Motor neuron (in vitro differentiated cells): ENCODE data around the gene CD19. TPM values are rescaled to one million over a fixed set of nuclear protein-coding genes. Genes with fewer than 3 reads are reported as not detected.
"Not testable (repeated sequence)": the region's sequence is repeated elsewhere in the genome, so short reads cannot be mapped to it uniquely, and the experiment has no call there.

ENCODE experiments used
- ATAC-seq, 8 experiments: fragments of 200-7000 bp; cut with Tn5 transposase; replicated peaks in 6 of 8; 2 replicates each; pipeline ENCODE4 v1.8.0; 2021; ENCODE audit warnings: mild to moderate bottlenecking in 8 of 8, moderate library complexity in 8 of 8
- H3K27ac ChIP-seq, 2 donors: fragments of 250-450 bp; sonication (Bioruptor Pico); 2 replicates each; pipeline ENCODE4 v1.9.0; 2021; ENCODE audit warnings: antibody characterized with exemption in 2 of 2, mild to moderate bottlenecking in 2 of 2, moderate library complexity in 1 of 2
- H3K4me1 ChIP-seq, 2 donors: fragments of 250-450 bp; sonication (Bioruptor Pico); replicated peaks in 1 of 2; 2 replicates each; pipeline ENCODE4 v1.6.1; 2021; ENCODE audit warnings: antibody characterized with exemption in 2 of 2, mild to moderate bottlenecking in 2 of 2, moderate library complexity in 1 of 2
- H3K4me3 ChIP-seq, 5 donors: fragments of 250-450 bp; sonication (Bioruptor Pico); 2 replicates each; pipeline ENCODE4 v1.9.0; 2021; ENCODE audit warnings: antibody characterized with exemption in 5 of 5, mild to moderate bottlenecking in 5 of 5, moderate library complexity in 4 of 5
- WGBS, 10 experiments: fragments of 450-650 bp; shearing (Covaris generic); methylation state at CpG; one replicate each; pipeline ENCODE4 v1.0.0; 2022; 5-methylcytosine and 5-hydroxymethylcytosine counted together
- in situ Hi-C, 9 experiments: fragments of 400-800 bp; cut with MboI; loops; one replicate each; pipeline ENCODE4 v1.15.0; 2021; ENCODE audit warnings: low sequenced_read_pairs in 9 of 9, low pct_unique_long_range_greater_than_20kb in 2 of 9; ENCODE audit not compliant: unreplicated experiment in 9 of 9
- total RNA-seq, 8 experiments: library from RNA; unstranded; fragments of 300-600 nt; gene quantifications; 2 replicates each; pipeline versions ENCODE4 v1.2.3 to v1.2.4, GENCODE V29; 2022

The CD19 gene
- total RNA-seq, 8 experiments from 2014 or later, result 0.13 to 0.56 (median 0.31) TPM; not detected in 4

DNA sequence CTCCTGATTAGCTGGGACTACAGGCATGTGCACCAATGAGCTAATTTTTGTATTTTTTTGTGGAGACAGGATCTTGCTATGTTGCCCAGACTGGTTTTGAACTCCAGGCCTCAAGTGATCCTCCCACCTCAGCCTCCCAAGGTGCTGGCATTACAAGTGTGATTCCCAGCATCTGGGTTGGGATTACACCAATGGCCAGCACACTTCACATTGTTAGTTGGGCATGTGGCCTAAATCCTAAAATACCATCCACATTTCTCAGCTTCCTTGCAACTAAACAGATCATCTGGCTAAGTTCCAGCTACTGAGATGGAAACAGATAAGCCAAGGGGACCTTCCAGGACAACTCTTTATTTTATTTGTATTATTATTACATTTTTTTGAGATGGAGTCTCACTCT lies 16.6 kb upstream of the CD19 start:
- Histone ChIP-seq H3K4me3 (no peak overlapping the region), H3K4me1 (no peaks in the 10 kb centered on the region), H3K27ac (no peak overlapping the region)
- ATAC-seq, result no peak
- in situ Hi-C loops, result no loop called here

DNA sequence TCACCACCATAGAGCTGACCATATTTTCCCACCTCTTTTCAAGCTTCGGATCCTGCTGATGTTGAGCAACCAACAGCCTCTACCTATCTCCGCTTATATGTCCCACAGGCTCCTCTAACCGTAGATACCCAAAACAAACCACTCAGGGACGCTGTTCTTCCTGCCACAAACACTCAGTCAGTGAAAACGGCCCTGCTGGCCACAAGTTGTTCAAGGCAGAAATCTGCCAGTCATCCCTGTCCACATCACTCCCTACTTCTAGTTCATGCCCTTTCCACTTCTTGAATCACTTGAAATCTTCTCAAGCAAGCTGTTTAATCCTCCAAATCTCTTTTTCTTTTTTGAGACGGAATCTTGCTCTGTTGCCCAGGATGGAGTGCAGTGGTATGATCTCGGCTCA lies 14.7 kb upstream of the CD19 start:
- Histone ChIP-seq H3K4me1 (no peaks in the 10 kb centered on the region), H3K27ac (no peak overlapping the region), H3K4me3 (no peak overlapping the region)
- no peak for ATAC-seq
- WGBS, 10 experiments, result 80 to 100% (median 100%) methylated on average over 1 to 6 of the region's 7 CpGs; no CpG with 5 or more reads in 1 of the 10 experiments
- in situ Hi-C loops, result no loop called here

DNA sequence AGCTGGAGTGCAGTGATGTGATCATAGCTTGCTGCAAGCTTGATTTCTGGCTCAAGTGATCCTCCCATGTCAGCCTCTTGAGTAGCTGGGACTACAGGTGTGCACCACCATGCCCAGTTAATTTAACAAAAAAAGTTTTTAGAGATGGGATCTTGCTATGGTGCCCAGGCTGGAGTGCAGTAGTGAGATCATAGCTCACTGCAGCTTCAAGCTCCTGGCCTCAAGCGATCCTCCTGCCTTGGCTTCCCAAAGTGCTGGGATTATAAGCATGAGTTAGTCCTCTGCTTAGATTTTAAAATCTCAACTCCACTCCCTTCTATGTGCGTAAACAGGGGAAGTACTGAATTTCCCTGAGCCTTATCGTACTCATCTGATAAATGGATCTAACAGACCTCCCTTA lies 13.1 kb upstream of the CD19 start:
- 80 to 100% (median 100%) methylated on average over 1 to 2 of the region's 3 CpGs; no CpG with 5 or more reads in 3 of the 10 experiments for WGBS, 10 experiments
- ATAC-seq, result no peak
- in situ Hi-C loops, result no loop called here
- no peak overlapping the region for H3K4me3 ChIP-seq
- no peak overlapping the region for H3K27ac ChIP-seq
- H3K4me1 ChIP-seq, result no peaks in the 10 kb centered on the region

DNA sequence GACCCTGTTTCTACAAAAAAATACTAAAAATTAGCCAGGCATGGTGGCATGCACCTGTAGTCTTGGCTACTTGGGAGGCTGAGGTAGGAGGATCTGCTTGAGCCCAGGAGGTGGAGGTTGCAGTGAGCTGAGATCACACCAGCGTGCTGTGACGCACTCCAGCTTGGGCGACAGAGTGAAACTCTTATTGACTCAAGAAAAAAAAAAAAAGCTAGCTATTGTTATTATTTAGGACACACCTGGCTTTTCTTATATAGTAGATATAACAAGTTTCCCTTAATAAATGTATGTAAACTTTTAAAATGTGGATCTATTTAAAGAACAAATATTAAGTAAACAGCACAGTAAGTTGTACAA lies 8.6 kb upstream of the CD19 start:
- no peak for ATAC-seq
- no peak overlapping the region for H3K27ac ChIP-seq
- WGBS, 10 experiments, result 96 to 100% (median 100%) methylated on average over 1 to 3 of the region's 3 CpGs; no CpG with 5 or more reads in 4 of the 10 experiments
- no peak overlapping the region for H3K4me3 ChIP-seq
- in situ Hi-C loops, result loop anchor here in 1 of 9 experiments (10.0 kb wide), 1 partner anchor 58 kb away; the partner anchor contains the start of gene SH2B1
- H3K4me1 ChIP-seq, result peaks cover 5 to 7% of the 10 kb centered on the region in 2 donors

DNA sequence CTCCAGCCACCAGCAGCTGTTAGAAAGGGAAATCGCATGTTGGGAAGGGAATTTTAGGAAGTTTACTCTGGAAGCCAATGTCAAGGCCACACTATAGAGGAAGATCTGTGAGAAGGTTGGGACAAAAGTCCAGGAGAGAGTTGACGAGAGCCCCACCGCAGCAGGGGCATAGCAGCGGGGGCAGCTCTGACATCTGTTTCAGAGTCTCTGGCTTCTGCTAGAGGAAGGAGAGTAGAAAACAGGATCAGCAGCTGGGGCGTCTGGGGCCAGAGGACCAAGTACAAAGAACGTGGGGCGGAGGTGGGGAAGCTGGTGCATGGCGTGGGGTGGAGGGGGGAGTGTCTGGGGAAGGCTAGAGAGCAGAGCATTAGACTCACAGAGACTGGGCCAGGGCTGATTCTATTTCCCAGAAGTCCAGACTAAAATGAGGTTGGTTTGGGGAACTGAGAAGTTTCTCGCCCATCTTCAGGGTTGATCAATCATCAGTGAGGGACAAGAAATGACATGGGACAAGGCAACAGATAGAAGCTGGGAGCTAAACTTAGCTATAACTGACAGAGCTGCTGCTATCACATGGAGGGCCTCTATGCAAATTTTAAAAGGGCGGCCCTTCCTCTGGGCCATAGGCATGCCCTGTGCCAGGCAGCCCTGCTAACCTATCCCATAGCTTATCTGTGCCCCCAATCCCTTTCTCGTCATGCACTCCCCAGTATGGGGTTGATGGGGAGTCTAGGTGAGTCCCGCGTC lies 7.9 kb upstream of the CD19 start:
- H3K4me3 ChIP-seq, result peak overlapping the region; percentile 65 to 98 (median 79)
- WGBS, 10 experiments, result 45 to 100% (median 73%) methylated on average over 1 to 4 of the region's 13 CpGs; no CpG with 5 or more reads in 2 of the 10 experiments
- H3K4me1 ChIP-seq, result peaks cover 5 to 7% of the 10 kb centered on the region in 2 donors
- in situ Hi-C loops, result loop anchor here in 1 of 9 experiments (10.0 kb wide), 1 partner anchor 59 kb away; the partner anchor contains the start of gene SH2B1
- peak in 1 of 8 experiments; percentile 9 for ATAC-seq
- H3K27ac ChIP-seq, result no peak overlapping the region

DNA sequence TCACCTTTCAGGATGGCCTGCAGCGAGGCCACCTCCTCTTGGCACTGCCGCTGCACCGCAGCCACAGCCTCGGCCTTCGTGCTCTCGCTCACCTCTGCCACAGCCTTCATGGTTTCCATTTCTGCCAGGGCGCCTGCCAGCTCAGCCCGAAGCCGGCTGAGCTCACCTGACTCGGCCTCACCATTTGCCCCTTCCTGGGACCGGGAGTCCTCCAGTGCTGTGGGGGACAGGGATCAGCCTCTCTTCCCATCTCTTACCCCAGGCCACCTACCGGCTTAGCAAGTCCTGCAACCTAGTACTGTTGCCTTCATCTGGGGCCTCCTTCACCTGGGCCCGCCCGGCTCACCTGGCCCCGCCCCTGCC lies 7.4 kb upstream of the CD19 start:
- ATAC-seq, result peak in 1 of 8 experiments; percentile 0
- Histone ChIP-seq H3K4me1 (peaks cover 5 to 7% of the 10 kb centered on the region in 2 donors), H3K4me3 (peak overlapping the region; percentile 65 to 98 (median 79)), H3K27ac (no peak overlapping the region)
- WGBS, 10 experiments, result 40% methylated on average over 2 of the region's 15 CpGs; no CpG with 5 or more reads in 9 of the 10 experiments
- in situ Hi-C loops, result loop anchor here in 1 of 9 experiments (10.0 kb wide), 1 partner anchor 60 kb away; the partner anchor contains the start of gene SH2B1

DNA sequence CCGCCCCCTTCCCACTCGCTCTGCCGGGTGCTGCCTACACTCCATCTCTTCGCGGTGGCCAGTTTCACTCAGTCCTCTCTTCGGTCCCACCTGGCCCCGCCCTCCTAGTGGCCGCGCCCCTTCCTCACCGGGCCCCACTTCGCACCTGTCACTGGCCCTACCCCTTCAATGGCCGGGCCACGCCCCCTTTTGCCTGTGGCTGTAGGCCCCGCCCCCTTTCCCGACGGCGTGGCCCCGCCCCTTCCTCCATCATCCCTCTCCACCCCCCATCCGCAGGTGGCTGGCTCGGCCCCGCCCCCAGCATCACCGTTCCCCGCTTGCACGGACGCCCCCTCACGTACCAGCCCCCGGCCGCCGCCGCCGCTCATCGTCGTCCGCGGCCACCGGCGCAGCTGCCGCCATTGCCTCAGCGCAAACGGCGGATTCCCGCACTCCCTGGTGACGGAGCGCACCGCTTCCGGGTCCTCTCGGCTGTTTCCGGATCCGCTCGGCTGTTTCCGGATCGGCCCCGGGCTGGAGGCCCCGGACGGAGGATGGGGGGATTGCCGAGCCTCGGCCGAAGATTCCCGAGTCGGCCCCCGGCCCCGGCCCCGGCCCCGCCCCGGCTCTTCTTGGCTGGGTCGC lies 6.9 kb upstream of the CD19 start, which contains the start of gene RABEP2:
Gene RABEP2 (minus strand): TSS at position 477 of the 624 bp plus-strand sequence. CDS start 75 bp downstream, at position 402.
- WGBS, 10 experiments, result 0% methylated on average over 1 of the region's 66 CpGs; no CpG with 5 or more reads in 9 of the 10 experiments
- in situ Hi-C loops, result loop anchor here in 1 of 9 experiments (10.0 kb wide), 1 partner anchor 60 kb away; the partner anchor contains the start of gene SH2B1

DNA sequence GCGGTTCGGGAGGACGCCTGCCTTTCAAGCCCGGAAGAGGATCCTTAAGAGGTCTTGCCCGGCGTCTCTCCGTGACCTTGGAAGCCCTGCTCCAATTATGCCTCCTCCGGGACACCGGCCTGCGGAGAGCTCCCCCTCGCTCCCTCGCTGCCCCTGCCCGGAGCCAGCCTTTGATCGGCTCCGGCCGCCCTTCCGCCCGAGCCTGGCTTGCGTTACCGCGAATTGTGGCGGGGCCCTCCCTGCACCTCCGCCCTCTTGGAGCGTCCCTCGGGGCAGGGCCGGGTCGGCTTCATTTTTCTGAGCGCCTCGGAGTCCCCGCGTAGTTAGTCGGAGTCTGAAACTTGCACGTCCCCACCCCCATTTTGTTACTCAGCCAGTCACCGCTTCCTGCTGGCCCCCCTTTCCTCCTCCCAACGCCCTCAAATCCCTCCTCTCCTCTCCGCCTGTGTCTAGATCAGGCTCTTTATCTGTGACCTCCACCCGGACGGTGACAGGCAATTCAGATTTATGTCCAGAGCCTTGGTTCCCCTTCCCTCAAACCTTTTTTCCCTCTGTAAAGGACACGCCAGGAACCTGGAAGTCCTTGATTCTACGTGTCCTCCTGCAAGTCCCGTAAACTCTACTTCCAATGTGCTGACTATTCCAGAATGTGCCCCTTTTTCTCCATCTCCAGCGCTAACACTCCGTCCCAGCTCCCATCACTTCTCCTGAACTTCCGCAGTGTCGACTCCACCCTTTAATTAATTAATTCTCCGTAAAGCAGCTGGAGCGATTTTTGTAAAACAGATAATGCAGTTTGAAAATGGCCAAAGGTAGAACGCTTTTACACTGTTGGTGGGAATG lies 6.2 kb upstream of the CD19 start:
- ATAC-seq, result peak; percentile 63 to 84 (median 72)
- in situ Hi-C loops, result loop anchor here in 1 of 9 experiments (10.0 kb wide), 1 partner anchor 61 kb away; the partner anchor contains the start of gene SH2B1
- peak overlapping the region; percentile 65 to 98 (median 79) for H3K4me3 ChIP-seq
- H3K4me1 ChIP-seq, result peaks cover 5 to 7% of the 10 kb centered on the region in 2 donors
- WGBS, 10 experiments, result 0 to 20% (median 5%) methylated on average over 1 to 13 of the region's 48 CpGs; no CpG with 5 or more reads in 1 of the 10 experiments
- H3K27ac ChIP-seq, result peak overlapping the region; percentile 89 to 92

More for the DNA sequence above, 6.9 kb upstream of the CD19 start, which contains the start of gene RABEP2:
- peak; percentile 83 to 96 (median 90) for ATAC-seq
- Histone ChIP-seq H3K27ac (peak within 1 kb of the TSS; percentile 89 to 92), H3K4me1 (peaks cover 5 to 7% of the 10 kb centered on the region in 2 donors), H3K4me3 (peak within 1 kb of the TSS; percentile 65 to 98 (median 79))

DNA sequence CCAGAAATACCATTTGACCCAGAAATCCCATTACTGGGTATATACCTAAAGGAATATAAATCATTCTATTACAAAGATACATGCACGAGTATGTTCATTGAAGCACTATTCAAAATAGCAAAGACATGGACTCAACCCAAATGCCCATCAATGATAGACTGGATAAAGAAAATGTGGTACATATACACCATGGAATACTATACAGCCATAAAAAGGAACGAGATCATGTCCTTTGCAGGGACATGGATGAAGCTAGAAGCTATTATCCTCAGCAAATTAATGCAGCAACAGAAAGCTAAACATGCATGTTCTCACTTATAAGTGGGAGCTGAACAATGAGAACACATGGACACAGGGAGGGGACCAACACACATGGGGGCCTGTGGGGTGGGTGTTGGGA lies 5.5 kb upstream of the CD19 start:
- in situ Hi-C loops, result loop anchor here in 1 of 9 experiments (10.0 kb wide), 1 partner anchor 61 kb away; the partner anchor contains the start of gene SH2B1
- H3K4me1 ChIP-seq, H3K27ac ChIP-seq, ATAC-seq: not testable (repeated sequence)
- peak overlapping the region; percentile 65 to 98 (median 79) for H3K4me3 ChIP-seq
- WGBS, 10 experiments, result 0 to 83% (median 75%) methylated on average over 1 to 2 of the region's 2 CpGs; no CpG with 5 or more reads in 3 of the 10 experiments

DNA sequence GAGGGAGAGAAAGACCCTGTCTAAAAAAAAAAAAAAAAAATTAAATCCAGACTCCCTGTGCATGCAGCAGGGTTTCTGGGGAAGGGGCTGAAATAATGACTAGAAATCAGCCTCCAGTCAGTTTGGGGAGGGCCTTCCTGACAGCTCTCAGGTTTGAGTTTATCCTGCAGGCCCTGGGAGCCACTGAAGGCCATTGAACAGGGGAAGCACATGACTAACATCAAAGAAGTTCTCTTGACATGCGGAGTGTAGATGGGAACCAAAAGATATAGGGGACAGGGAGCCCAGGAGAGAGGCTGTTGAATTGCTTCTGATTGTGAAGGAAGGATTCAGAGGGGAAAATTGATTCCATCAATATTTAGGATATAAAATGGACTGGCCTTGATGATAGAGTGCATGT lies 4.0 kb upstream of the CD19 start:
- in situ Hi-C loops, result loop anchor here in 1 of 9 experiments (10.0 kb wide), 1 partner anchor 63 kb away; the partner anchor contains the start of gene SH2B1
- WGBS, 10 experiments, result 17 to 100% (median 75%) methylated on average over 1 of the region's 1 CpG; no CpG with 5 or more reads in 6 of the 10 experiments

DNA sequence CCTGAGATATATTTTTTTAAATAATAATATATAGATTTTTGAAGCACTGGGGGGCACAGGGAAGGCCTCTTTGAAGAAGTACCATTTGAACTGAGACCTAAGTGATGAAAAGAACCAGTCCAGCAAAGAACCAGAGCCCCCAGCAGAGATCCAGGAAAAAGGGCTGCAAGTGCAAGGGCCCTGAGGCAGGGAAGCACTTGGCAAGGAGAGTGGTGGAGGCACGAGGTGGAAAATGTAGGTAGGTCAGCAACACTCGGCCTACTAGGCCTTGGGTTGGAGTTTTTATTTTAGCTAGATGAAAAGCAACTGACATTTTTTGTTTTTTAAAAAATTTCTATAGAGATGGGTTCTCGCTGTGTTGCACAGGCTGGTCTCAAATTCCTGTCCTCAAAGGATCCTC lies 1.6 kb upstream of the CD19 start:
- Histone ChIP-seq H3K4me3 (no peak overlapping the region), H3K27ac (no peak overlapping the region), H3K4me1 (no peaks in the 10 kb centered on the region)
- 48 to 87% (median 76%) methylated on average over 1 to 3 of the region's 3 CpGs; no CpG with 5 or more reads in 6 of the 10 experiments for WGBS, 10 experiments
- in situ Hi-C loops, result no loop called here
- ATAC-seq, result no peak

More for the DNA sequence above, 4.0 kb upstream of the CD19 start:
- H3K4me3 ChIP-seq, result no peak overlapping the region
- ATAC-seq, result no peak
- peaks cover 5 to 7% of the 10 kb centered on the region in 2 donors for H3K4me1 ChIP-seq
- no peak overlapping the region for H3K27ac ChIP-seq

DNA sequence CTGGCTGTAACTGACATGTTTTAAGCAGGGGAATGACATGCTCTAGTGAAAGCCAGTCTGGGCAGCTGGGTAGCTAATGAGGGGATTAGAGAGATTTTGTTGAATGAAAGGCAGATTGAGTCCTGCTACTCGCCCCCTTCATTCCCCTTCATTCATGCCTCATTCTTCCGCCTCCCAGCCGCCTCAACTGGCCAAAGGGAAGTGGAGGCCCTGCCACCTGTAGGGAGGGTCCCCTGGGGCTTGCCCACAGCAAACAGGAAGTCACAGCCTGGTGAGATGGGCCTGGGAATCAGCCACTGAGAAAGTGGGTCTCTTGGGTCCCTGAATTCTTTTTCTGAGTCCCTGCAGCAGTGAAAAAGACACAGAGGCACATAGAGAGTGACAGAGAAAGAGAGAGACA lies 1.1 kb upstream of the CD19 start:
- ATAC-seq, result no peak
- in situ Hi-C loops, result no loop called here
- 52 to 100% (median 71%) methylated on average over 1 to 3 of the region's 3 CpGs; no CpG with 5 or more reads in 6 of the 10 experiments for WGBS, 10 experiments
- Histone ChIP-seq H3K4me1 (no peaks in the 10 kb centered on the region), H3K4me3 (no peak overlapping the region), H3K27ac (no peak overlapping the region)
